Glomerular visceral epithelial cell (primary cell): Measurements from ENCODE around the gene UBAC1.

Source experiments
- DNase-seq: peaks from one replicate; pipeline ENCODE4 v3.0.0-alpha.2; 2016; ENCODE audit errors: extremely low spot score

UBAC1 gene

GRCh38 chr9:135993765-135994500 is 32.8 kb upstream of the UBAC1 start:
- DNase-seq: no peak

DNA sequence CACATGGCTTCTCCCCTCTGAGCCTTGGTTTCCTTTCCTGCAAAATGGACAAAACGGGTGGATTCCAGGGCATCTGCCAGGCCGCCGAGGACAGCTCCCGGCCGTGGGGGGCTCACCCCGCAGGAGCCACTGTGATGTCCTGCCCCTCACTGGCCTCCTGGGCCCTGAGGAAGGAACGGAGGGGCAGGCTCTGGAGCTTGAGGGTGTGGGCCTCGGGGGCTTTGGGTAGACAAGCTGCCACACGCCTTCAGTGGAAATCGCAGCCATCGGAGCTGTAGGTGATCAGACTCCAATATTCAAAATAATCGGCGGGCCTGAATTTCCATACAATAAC is 32.2 kb upstream of the UBAC1 start:
- no peak for DNase-seq

DNA sequence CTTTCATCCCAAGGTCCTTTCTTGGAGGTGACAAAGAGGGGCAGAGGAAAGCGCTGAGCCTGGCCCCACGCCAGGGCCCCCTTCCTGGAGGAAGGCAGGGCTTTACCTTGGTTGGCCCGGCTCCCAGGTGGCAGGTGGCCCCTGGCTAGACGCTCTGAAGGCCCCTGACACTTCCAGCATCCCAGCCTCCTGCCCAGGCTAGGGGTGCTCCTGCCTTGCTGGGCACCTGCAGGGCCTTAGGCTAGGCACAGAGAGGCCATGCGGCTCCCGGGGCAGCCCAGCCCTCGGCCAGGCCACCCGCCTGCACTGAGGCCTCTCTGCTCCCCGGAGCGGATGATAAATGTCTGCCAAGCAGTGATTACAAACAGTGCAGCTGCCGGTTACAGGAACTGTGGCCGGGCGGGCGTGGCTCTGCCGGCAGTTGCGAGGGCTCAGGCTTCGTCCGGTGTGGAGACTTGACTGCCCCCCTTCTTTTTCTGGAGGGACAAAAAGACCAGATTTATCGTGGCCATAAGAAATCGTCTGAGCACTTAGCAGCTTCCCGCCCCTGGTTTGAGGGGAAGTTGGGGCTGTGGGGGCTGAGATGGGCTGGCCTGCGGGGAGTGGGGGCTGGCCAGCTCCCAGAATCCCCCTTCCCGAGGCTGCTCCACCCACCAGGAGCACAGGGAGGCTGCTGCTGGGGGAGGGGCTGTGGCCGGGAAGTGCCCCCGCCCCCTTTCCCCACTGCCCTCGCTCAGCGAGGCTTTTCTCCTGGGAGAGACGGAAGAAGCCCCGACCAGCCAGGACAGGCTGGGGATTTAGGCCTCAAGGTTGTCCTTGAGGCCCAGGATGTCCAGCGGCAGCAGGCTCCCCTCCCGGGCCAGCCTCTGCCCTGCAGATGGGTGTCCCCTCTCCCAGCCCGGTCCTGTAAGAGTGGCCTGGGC is 31.6 kb upstream of the UBAC1 start:
- peak; percentile 82 for DNase-seq

DNA sequence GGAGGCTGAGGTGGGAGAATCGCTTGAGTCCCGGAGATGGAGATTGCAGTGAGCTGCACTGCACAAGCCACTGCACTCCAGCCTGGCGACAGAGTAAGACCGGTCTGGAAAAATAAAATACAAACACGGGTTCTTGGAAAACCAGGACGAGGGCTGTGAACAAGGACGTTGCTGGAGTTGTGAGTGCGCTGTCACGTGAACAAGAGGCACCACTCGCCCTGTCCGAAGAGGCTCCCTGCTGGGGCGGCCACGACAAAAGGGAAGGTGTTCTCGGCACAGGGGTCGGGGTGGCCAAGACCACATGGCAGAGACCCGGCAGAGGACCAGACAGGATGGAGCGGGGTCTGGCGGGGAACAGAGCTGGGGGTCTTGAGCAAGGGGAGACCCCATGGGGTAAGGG is 30.6 kb upstream of the UBAC1 start:
- DNase-seq: no peak

DNA sequence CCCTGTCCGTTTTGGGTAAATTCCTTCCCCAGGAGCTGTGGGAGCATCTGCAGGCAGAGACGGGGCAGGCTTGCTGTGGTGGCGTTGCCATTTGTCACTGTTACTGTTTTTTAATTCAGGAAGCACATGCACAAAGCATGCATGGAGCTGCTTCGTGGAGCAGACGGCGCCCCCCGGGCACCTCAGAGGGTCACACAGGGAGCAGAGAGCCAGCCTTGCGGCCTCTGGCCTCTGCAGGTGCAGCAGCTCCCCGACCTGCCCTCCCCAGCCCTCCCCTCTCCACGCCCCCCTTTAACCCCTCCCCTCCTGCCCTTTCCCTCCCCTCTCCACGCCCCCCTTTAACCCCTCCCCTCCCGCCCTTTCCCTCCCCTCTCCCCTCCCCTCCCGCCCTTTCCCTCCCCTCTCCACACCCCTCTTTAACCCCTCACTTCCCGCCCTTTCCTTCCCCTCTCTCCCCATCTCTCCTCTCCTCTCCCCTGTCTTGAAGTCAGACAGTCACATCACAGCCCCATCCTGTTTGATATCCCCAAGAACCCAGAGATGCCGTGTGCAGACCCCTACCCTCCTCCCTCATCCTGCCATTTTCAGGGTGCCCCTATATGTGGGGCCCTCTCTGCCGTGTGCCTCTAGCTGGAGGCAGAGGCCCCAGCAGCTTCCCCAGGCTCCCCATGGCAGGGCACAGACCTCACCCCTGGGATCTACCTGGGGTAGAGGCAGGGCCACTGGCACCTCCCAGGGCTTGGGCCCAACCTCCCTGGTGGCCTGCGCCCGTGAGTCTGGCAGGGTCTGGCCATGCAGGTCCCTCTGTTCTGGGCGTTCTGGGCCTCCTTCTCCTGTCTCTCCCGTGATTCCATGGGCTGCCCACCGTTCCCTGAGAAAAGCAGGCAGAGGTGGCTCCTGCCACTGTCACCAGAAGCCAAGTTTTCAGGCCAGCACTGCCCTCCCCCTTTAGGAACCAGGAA is 29.6 kb upstream of the UBAC1 start:
- DNase-seq: peak; percentile 82

- no peak for DNase-seq
Observed at GRCh38 chr9:135989722-135990467, 28.7 kb upstream of the UBAC1 start.

DNA sequence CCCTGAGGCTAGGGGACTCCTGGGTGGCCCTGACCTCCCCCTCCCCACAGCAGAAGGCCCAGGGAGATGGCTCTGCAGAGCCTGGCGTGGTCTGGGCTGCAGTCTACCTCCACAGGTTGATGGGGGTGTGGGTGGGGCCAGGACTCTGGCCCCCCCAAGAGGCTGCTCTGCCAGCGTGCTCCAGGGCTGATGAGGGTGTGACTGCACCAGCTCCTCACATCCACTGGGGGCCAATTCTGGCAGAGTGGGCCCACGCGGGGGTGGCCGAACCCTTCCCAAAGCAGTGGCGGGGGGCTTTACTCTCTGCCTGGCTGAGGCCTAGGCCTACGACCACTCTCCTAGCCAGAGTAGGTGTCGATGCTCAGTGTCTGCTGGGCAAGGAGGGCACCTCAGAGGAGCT is 28.0 kb upstream of the UBAC1 start:
- DNase-seq: no peak

DNA sequence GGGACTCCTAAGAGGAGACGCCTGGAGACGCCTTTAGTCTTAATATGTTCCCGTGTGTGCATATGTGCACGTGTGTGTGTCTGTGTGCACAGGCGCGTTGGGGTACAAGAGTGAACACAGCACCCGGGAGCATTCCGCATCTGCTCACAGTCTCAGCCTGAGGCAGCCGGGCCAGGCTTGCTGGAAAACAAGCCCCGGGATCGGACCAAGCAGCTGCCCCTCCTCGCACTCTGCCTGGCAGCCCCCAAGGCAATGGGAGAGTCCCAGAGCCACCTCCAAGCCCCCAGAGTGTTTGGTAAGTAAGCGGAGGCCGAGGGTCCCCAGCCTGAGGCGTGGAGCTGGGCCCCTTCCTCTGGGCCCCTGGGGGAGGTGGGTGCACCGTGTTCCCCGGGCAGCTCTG is 27.3 kb upstream of the UBAC1 start:
- DNase-seq: no peak

GRCh38 chr9:135987838-135988404 is 26.7 kb upstream of the UBAC1 start:
- DNase-seq: no peak

GRCh38 chr9:135986605-135987004 is 25.4 kb upstream of the UBAC1 start:
- no peak for DNase-seq

DNA sequence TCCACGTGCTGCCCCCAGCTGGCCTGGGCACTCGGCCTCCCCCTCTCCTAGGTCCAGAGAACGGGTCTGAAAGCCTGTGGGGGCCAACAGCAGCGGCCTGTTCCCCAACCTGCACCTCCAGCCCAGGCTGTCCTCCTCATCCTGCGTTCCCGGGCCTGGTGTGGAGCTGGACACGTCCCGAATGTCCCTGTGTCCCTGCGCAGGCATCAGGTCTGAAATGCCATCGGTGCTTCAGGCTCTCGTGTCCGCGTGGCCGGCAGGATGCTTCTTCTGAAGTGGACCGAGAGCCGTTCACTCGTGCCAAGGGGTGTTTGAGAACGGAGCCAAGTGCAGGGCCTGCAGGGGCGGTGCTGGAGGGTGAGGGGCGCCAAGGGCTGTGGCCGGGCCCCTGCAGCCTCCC is 24.7 kb upstream of the UBAC1 start:
- DNase-seq: no peak

GRCh38 chr9:135985459-135985774 is 24.2 kb upstream of the UBAC1 start:
- no peak for DNase-seq

DNA sequence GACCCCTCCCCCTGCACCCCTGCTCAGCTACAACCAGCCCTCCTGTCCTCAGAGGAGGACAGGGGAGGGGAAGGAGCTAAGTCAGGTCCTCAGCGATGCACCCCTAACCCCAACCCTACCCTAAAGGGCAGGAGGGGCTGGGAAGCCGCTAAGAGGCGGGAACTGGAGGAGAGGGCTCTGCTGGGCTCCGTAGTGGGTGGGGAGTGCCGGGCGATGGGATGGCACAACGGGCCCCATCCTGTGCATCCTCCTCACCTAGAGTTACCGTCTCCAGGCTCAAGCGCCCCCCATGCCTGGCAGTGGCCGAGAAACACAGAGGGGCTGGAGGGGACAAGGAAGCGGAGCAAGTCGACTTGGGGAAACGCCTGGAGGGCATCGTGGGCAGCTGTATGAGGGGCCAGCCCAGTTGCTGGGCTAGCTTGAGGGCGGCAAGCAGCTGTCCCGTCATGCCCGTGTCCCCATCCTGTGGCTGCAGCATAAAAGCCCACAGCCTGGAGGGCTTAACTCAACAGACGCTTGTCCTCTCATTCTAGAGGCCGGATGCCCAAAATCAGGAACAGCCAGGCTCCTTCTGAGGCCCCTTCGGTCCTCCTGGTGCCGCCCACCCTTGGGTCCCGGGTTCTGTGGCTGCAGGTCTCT is 23.0 kb upstream of the UBAC1 start:
- DNase-seq: no peak

- DNase-seq: no peak
Observed at GRCh38 chr9:135983208-135984071, 22.3 kb upstream of the UBAC1 start.

DNA sequence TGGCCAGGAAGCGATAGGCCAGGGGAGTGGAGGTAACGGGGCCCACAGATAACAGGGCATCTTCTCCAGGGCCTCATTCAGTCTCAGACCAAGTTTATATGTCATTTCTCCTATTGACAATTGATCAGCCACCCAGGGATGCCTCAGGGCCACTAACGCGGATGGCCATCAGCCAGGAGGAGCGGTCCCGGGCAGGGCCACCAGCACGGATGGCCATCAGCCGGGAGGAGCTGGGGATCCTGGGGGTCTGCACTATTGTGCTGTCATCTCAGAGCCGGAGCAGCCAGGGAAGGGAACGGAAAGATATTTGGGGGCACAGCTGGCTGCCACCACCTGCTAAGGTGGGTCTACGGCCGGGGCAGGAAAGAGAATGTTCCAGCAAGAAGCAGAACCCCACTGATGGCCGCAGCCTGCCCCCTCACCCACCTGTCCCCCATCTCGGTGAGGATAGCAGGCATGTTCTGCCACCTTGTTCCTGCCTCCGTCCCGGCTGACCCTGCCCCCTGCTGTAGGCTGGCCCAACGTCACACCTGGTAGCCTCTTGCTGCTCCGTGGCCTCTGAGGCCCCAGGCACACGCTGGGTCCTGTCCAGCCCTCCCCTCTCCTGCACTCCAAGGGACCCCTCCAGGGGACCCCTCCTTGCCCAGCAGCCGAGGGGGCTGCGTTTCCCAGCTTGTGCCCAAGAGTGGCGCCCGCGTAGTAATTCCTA is 21.5 kb upstream of the UBAC1 start:
- no peak for DNase-seq

DNA sequence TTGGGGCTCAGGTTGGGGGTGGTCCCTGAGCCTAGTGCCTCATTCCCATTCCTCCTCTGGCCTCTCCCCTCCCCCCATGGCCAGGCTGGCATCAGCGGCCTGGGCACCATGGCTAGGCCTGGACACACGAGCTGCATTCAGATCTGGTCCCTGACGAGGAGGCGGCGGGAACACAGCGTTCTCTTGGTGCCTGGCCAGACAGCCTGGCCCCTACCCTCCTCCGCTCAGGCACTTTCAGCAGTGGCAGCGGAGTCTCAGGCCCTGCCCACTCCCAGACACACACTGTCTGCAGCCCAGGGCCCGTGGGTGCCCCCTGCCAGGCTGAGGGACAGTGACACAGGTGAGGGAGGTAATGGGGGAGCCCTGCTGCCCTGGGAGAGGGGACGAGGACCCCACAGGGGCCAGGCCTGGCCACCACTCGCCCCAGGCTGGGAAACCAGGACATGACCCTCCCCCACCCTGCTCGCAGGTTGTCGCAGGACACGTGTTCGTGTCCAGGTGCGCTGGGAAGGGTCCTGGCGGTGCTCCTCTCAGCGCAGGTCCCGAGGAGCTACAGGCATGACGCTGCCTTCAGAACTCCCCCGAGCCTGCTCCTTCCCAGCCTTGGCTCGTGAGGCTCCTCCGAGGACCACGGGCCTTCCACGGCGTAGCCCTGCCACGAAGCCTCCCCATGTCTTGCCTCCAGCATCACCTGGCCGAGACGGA is 19.9 kb upstream of the UBAC1 start:
- no peak for DNase-seq

DNA sequence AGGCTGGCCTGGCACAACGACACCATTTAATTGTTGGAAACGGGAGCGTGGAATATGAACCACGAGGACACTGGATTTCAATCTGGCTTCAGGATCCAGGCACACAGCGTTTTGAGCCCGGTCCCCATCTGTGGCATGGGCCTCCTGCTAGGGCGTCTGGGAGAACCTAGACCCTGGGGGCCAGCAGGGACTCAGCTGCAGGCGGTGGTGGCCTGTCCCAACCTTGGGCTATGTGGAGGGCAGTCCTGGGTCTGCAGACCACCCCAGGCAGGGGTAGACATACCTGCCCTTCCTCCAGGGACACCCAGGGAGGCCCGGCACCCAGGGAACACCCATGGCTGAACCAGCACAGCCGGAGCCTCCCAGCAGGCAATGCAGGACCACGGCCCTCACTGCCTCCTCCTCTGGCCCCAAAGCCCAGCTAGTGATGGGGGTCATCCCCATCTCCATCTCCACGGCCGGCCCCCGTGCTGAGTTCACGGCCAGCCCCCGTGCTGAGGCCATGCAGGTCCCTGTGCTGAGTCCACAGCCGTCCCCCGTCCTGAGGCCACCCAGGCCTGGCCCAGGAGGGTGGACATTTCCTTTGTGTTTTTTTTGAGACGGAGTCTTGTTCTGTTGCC is 18.5 kb upstream of the UBAC1 start:
- DNase-seq: no peak
